HG02852 (cell line): Measurements from ENCODE around the gene MORN4.
"Not testable (repeated sequence)": the region's sequence is repeated elsewhere in the genome, so short reads cannot be mapped to it uniquely, and the experiment has no call there.

ENCODE experiments used
- ATAC-seq: cut with Tn5 transposase; IDR thresholded peaks from one replicate; pipeline ENCODE4 v1.9.1; 2021; ENCODE audit warnings: mild to moderate bottlenecking, moderate library complexity; ENCODE audit not compliant: unreplicated experiment

MORN4 gene

DNA sequence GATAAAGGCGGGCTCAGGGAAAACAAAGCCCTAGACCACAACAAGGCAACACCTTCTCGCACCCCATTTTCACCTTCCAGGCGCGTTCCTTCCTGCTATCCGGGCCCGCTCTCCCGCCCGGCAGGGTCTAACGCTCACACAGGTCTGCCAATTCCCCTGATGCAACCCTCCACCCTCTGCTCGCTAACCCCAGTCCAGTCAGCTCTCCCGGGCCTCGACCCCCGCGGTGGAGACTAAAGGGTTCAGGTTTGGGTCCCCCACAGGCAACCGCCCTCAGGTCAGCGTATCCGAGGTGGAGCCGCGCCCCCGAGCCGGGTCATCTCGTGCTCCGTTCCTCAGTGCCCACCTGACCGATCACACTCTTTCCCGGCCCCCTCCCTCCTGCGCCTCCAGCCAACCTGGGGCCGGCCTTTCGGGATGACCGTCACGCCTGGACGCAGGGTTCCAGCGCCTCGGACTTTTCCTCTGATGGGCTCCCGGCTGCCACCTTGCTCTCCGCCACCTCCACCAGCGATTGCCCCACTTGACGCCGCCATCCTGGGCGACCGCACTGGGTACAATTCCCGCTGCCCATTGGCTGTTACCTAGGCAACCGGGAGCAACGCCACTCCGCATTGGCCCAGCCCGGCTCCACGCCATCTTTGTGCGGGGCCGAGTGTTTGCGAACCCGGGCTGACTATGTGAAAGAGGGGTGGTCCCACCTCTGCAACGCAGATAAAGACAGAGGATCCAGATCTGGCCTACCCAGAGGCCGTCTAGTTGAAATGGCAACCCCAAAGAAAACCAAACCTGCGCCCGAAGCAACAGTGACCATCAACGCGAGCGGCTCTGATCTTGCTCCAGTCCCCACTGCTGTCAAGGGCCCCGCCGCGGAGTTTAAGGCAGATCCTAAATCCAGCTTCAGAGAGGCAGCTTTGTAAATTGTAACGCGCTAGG lies at the start of gene MORN4:
TSS of gene MORN4 (minus strand) at position 552 of the 936 bp plus-strand sequence. CDS start 13,847 bp downstream, outside the sequence.
- ATAC-seq: peak; percentile 99

DNA sequence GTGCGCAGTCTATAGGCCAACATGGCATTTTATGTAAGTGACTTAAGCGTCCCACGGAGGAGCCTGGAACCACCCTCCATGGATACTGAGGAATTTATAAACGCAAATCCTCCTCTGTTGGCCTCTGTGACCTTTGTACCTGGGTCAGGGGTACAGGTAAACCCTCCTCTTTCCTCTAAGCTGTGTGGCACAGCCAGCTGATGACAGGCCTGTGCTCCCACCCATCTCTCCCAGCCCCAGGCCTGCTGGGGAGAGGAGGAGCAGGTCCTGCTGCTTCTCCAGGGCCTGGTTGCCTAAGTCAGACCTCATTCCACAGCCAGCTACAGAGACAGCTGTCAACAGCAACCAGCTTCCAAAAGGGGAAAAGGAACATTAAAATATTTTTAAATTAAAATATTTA lies 48.7 kb upstream of the MORN4 start:
- ATAC-seq: no peak

DNA sequence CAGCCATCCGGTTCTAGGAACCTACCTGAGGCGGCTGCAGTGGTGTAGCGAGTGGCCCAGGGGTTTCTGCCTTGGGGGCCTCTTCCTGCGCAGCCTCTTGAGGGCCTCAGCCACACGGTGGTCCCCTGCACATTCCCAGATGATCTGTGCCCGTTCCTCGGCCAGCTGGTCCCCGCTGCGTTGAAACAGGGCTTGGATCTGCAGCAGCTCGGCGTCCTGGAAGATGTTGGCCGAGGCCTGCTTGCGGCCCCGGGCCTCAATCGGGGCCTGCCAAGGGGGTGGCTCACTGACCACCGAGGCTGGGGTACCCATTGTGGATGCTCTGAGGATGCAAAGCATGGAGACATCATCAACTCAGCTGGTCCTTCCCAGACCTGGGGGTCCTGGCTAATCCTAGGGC lies 46.3 kb upstream of the MORN4 start:
- ATAC-seq: no peak

DNA sequence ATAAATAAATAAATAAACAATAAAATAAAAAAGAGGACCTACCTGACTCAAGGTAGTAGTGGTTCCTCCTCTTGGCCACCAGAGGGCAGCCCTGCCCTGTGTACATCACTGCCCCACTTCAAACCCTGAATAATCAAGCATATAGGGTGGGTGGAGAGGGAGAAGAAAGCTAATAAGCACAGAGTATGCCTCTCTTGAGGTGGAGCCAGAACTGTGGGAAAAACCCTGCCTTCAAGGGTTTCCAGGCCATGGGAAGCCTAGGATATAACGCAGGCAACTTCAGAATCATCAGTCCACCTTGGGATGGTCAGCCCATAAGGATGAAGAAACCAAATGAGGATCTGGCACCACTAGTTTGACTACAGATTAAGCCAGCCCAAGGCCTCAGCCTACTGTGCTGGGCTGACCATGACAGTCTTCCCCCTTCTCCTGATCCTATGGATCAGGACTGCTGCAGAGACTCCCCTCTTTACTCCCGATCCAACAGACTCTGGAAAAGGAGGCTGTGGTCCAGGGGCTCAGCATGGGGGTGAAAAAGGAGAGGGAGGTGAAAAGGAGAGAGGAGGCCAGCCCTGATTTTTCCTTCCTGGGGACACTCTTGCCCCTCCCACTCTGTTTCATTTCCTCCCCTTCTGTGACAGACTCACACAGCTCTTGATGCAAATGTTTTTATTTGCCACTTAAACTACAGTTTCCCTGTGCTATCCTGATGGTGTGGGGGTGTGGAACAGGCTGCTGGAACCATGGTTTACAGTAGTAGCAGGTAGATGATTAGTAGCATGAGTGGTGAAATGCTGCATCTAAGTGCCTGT lies 43.7 kb upstream of the MORN4 start:
- peak; percentile 70 for ATAC-seq

DNA sequence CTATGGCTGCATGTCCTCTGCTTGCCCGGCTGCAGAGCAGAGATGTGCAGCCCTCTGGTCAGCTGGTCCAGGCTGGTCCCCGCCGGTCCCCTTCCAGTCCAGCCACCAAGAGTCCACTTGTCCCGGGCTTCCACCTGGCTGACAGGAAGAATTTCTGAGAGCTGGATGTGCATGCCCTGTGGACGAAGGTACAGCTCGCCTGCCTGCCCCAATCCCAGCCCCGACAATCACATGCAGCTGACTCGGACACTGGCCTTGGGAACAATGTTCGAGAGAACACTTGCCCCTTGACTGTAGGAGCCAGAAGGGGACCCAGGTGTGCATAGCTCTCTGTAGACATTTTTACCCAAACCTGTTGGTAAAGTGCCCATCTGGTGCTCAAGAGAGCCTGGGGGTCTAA lies 41.9 kb upstream of the MORN4 start:
- no peak for ATAC-seq

DNA sequence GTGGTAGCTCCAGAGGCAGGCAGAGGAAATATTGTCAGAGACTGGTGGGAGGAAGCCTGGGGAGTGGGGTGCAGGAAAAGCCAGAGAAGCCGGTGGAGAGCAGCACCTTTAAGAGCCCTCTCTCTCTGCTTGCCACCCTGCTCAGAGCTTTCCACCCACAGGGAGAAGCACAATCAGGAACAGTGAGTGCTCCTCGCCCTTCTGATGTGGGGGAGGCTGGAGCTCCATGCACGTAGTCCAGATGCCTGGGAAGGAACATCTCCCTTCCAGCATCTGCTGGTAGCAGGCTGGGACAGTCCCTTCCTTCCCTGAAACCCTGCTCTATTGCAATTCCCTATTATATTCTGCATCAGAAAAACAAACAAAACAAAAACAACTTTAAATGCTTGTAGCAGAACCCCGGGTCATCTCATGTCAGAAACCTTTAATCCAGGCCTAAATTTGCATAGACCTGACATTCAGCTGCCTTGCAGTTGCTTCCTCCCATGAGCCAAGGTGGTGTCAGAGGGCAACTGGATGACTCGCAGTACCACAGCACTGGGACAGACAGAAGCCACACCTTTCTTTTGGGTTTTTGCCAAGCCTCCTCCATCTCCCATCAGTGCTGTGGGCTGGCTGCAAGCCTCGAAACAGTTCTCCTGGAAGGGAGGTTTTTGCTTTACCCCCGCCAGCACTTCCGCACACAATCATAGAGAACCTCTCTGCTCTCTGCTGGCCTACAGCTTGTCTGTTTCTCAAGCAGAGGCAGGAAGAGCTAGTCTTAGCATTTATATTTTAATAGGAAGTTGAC lies 40.6 kb upstream of the MORN4 start:
- ATAC-seq: no peak

DNA sequence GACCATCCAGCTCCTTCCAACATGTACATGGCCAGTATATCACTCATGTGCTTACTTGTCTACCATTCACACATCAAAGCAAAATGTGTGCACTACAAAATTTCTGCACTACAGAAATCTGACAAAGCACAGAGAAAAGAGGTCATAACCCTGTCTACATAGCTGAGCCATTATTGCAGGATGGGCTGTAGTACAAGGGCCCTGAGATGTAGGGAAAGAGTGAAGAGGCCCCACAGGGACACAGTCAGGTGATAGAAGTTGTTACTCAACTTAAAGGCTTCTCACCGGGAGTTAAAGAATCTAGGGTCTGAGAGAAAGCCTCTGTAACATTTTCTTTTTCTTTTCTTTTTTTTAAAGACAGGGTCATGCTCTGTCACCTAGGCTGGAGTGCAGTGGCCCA lies 36.3 kb upstream of the MORN4 start:
- ATAC-seq: no peak

DNA sequence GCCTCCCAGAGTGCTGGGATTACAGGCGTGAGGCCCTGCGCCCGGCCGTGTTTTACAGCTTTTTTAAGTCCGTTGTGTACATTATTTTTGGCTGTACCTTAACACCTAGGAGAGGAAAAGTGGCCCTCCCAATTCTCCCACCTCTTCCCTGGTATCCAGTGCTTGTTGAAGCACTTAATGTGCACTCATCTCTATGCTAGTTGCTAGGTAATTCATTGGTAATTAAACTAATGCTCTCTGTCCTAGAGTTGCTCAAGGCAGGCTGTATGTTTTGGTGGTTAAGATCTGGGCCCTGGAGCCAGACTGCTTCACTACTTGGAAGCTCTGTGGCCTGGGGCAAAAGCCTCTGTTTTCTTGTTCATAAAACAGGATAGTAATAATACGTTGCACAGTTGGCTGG lies 34.2 kb upstream of the MORN4 start:
- no peak for ATAC-seq

DNA sequence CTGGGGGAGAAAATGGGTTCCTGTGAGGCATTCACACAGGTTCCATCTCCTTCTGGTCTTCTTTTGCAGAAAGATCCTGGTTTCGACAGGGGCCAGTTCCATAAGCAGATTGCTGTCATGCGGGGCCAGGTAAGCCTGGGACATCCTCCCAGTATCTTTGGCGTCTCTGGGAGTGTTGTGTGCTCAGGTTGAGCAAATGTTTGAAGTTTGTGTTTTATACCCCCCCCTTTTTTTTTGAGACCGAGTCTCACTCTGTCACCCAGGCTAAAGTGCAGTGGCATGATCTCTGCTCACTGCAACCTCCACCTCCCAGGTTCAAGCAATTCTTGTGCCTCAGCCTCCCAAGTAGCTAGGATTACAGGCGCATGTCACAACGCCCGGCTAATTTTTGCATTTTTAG lies 33.7 kb upstream of the MORN4 start:
- ATAC-seq: no peak

DNA sequence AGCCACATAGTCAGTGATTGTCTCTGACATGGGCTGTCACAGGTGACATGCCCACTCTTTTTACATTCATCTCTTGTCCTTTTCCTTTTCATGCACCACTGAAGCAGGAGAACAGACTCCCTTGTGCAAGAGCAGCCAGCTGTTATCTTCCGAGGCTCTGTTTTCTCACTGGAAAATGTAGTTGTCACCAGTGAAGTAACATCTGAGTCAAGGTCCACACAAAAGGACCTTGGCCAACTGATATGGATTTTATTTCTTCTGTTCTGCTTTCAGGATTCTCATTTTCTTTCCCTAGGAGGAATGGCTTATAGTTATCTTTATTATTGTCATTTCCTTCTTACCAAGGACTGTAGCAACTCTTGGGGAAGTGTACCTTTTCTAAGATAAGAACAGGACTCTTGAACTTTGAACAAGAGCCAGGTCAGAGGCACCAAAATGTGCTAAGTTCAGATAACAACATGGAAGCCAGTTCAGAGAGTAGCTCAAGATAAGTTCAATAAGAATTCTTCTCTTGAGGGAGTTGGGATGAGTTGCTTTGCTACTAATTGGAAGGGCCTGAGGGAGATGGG lies 31.1 kb upstream of the MORN4 start:
- no peak for ATAC-seq

DNA sequence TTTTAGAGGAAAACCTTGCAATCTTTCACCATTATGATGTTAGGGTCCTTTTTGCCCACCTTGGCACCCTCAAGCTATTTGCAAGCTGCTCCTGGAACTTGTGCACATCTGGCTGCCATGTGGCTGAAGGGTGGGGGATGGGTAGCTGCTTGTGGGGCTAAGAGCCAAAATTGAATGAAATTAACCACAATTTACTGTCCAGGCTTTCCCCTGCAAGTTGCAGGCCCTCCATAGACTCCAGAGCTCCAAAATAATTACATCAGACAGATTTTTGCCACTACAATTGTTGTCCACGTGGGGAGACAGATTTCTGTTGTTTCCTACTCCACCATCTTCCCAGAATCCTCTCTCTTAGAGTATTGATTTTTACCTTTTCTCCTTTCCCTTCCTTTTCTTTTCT lies 26.3 kb upstream of the MORN4 start:
- ATAC-seq: no peak

DNA sequence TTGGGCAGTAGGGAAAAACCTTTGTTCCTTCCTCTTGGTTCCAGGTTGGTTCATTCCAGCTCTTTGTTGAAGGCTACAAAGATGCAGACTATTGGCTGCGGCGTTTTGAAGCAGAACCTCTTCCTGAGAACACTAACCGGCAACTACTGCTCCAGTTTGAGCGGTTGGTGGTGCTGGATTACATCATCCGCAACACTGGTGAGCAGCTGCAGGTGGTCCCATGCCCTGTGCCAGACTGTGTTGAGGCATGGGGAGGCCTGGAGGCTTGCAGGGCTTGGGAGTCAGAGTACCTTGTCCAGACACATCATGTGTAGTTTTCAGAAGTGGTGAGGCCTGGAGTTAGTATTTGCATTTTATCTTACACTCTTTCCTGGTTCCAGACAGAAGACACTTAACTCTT lies 23.5 kb upstream of the MORN4 start:
- ATAC-seq: no peak

DNA sequence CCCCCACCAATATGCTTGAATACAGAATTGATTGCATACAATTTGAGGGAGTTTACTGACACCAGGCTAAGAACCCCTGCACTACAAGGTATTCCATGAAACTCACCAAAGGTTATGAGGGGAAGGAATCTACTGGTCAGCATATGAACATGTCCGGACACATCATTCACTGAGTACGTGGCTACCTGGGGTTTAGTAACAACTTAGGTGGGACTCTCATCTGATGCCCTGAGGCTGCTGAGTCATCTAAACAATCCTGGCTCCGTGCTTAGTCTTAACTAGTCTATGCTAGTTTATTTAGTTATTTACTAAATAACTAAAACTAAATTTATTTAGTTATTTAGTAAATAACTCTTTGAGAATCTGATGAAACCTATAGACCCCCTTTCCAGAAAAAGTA lies 18.5 kb upstream of the MORN4 start:
- no peak for ATAC-seq

DNA sequence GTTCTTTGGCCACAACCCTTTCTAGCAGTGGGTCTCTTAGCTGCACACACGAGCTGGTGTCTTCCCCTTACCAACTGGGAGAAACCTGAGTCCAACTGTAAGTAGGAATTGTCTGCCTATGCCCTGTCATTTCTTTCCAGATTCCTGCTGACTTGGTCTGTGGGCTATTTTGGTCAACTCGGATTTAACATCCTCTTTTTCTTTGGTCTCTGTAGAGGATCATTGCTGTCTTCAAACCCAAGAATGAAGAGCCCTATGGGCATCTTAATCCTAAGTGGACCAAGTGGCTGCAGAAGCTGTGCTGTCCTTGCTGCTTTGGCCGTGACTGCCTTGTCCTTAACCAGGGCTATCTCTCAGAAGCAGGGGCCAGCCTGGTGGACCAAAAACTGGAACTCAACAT lies 17.4 kb upstream of the MORN4 start:
- ATAC-seq: no peak

DNA sequence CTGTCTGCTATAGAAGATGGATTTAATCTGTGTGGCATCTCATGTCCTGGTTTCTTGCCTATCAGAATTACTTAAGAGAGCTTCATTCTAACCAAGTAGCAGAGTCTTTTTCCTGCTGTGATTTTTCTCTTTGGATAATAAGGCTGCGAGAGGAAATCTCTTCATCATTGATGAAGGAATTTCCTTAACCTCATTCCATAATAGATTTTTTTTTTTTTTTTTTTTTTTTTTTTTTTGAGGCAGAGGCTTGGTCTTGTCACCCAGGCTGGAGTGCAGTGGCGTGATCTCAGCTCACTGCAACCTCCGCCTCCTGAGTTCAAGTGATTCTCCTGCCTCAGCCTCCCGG lies 16.1 kb upstream of the MORN4 start:
- ATAC-seq: not testable (repeated sequence)

DNA sequence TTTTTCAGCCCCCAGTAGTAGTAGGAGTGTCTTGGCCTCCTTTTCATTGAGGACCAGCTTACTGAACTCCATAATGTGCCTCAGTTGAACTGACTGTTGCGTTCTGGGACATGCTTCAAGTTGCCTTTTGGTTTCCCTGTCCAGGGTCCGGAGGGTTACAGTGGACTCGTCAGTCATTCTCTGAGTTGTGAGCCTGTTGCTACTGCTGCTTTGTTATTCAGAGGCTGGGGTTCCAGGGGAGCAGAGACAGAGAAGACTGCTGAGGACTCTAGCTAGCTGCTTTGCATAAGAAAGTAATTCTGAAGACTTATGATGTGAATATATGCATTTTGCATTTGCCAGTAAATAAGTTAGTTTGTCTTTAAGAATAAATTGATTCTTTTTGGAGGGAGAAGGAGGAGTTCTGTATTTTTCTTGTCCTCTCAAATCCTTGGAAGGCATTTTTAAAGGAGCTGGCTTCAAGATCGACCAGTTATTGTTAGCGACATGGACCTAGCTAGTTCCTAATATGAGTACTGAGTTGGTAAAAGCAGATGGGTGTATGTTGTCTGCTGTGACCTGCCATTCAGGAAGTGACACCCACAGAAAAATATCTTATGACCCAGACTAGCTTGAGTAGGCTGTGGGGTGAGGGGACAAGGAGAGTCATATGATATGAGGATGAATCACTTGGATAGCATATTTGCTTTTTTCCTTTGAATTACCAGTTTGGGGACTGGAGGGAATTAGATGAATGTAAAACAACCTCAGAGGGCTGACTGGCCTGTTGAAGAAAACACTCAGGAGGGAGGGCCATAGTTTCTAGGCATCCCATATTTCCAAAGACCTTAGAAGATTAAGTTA lies 15.5 kb upstream of the MORN4 start:
- ATAC-seq: peak; percentile 96

DNA sequence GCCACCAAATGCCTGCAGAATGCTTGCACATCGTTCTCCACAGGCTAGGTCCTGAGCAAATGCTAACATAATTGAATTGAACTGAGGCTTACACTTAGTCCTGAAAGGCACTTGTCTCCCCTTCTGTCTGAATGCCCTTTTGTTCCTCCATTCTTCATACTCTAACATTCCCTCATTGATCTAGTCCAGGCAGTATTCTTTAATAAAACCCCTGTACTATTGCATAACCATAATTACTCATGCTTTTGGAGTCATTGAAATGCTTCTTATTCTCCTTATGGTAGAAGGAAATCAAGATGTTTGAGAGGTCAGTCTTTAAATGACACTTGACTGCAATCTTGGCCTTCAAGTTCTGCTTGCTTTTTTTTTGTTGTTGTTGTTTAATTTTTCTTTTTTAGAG lies 14.3 kb upstream of the MORN4 start:
- ATAC-seq: no peak

DNA sequence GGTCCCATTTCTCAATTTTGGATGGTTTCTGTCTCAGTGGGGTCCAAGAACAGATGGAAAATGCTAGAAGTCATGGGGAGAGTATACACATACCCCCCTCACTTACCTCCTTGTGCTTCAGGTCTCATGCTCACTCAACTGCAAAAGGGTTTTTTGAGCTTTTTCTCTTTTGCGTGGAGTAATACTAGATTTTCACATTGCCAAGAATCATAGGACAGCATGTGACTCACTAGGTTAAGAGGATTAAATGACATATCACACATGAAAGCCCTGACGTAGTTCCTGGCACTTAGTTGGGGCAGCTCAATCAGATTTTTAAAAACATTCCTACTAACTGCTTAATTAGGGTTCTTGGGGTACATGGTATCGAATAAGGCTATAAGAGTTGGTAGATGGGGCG lies 11.6 kb upstream of the MORN4 start:
- no peak for ATAC-seq

DNA sequence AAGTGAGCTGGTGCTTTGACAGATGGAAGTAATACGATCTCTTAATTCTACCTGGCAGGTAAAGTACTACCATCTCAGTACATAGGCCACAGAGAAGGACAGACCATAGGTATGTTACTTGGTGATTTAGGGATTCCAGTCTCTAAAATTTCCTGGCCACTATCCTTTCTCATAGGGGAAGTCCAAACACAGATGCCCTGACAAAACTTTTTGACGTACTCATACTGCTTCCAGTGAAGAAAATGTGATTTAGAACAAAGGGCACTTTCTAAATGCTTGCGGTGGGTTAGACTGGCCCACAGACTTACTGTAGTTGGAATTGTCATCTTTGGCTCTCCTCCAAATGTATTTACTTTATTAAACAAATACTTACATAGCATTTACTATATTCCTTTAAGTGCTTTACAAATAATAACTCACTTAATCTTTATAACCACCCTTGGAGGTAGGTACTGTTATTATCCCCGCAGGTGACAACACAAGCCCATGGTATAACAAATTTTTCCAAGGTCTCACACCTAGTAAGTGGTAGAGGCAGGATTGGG lies 10.2 kb upstream of the MORN4 start:
- no peak for ATAC-seq
